K562 (cell line): ENCODE measurements around the gene CREB3L2. TPM values are rescaled to one million over a fixed set of nuclear protein-coding genes. Genes with fewer than 3 reads are reported as not detected.

Experiments
- ATAC-seq: fragments of 200-7000 bp; cut with Tn5 transposase; 3 replicates; pipeline ENCODE4 v1.9.1; 2020; ENCODE audit warnings: moderate library complexity
- BruUV-seq: library from RNA; stranded (reverse); fragments of 400-500 nt; replicated peaks from 2 replicates; lab custom pipeline; 2021; lab: Mats Ljungman, UMichigan
- CTCF ChIA-PET: fragments of 300-600 bp; formaldehyde crosslinking; extraction: SDS; loops from one replicate; lab custom pipeline; 2021; ENCODE audit warnings: low intra/inter-chr PET ratio; lab: Yijun Ruan, JAX
- POLR2A ChIA-PET: fragments of 300-600, 350-650 bp; sonication (Branson Sonifier 250); formaldehyde crosslinking; extraction: SDS; loops from one replicate; lab custom pipeline; 2021; ENCODE audit warnings: antibody characterized with exemption, inconsistent platforms; lab: Yijun Ruan, JAX
- DNase-seq, 4 experiments: peaks; one replicate each; pipeline versions ENCODE4 v3.0.0 to v3.0.0-alpha.2; 2011 to 2018; ENCODE audit warnings: low spot score in 3 of 4, mixed read lengths in 3 of 4; ENCODE audit errors: extremely low read depth in 1 of 4
- FAIRE-seq: peaks from 2 replicates; lab custom pipeline; 2011; peaks lifted over from hg19 to GRCh38; lab: Jason Lieb, UNC
- H2AFZ ChIP-seq: 2 replicates; pipeline ENCODE4 v1.6.0; 2011; ENCODE audit warnings: low read depth, low read length, control low read depth, inconsistent platforms
- H3K27ac ChIP-seq: fragments of 200-600 bp; 3 replicates; pipeline ENCODE4 v1.8.0; 2011; ENCODE audit warnings: low read depth, mild to moderate bottlenecking, control low read depth, inconsistent platforms, low read length, moderate library complexity, mixed read lengths; ENCODE audit errors: extremely low read depth
- H3K27me3 ChIP-seq, 2 experiments: fragments of 300-600 bp in 1 of 2; 2 replicates in 1 of 2; 3 replicates in 1 of 2; pipeline versions ENCODE4 v1.6.0 to v1.8.0; 2011; ENCODE audit warnings: inconsistent platforms in 2 of 2, low read length in 2 of 2, mild to moderate bottlenecking in 1 of 2, mixed read lengths in 1 of 2, moderate library complexity in 1 of 2; ENCODE audit not compliant: control insufficient read depth in 2 of 2, insufficient read depth in 2 of 2
- H3K36me3 ChIP-seq: fragments of 300-600 bp; 3 replicates; pipeline ENCODE4 v1.8.0; 2011; ENCODE audit warnings: mild to moderate bottlenecking, low read length, inconsistent platforms; ENCODE audit not compliant: control insufficient read depth, insufficient read depth
- H3K4me1 ChIP-seq, 2 experiments: fragments of 200-600 bp in 1 of 2; replicated peaks in 1 of 2; 2 replicates in 1 of 2; 3 replicates in 1 of 2; pipeline versions ENCODE4 v1.5.1 to v1.8.0; 2011; ENCODE audit warnings: inconsistent platforms in 2 of 2, low read length in 2 of 2, mild to moderate bottlenecking in 1 of 2, mixed read lengths in 1 of 2, moderate library complexity in 1 of 2; ENCODE audit not compliant: control insufficient read depth in 2 of 2, insufficient read depth in 2 of 2
- H3K4me2 ChIP-seq: 2 replicates; pipeline ENCODE4 v1.6.1; 2011; ENCODE audit warnings: low read length, control low read depth, inconsistent platforms, mixed read lengths; ENCODE audit not compliant: insufficient read depth
- H3K4me3 ChIP-seq: fragments of 200-600 bp; sonication (generic), shearing (Covaris generic); 2 replicates; pipeline ENCODE4 v1.5.1; 2016; ENCODE audit warnings: control low read depth, inconsistent platforms
- H3K79me2 ChIP-seq: fragments of 200-600 bp; 3 replicates; pipeline ENCODE4 v1.8.0; 2011; ENCODE audit warnings: low read length, inconsistent platforms; ENCODE audit not compliant: control insufficient read depth, insufficient read depth
- H3K9ac ChIP-seq, 2 experiments: 2 replicates each; pipeline versions ENCODE4 v1.6.0 to v1.6.1; 2011; ENCODE audit warnings: low read depth in 2 of 2, low read length in 2 of 2, control low read depth in 1 of 2, inconsistent platforms in 1 of 2, mild to moderate bottlenecking in 1 of 2, mixed read lengths in 1 of 2; ENCODE audit not compliant: insufficient read depth in 1 of 2
- H3K9me1 ChIP-seq: one replicate; pipeline ENCODE4 v1.6.0; 2011; ENCODE audit warnings: inconsistent platforms, mild to moderate bottlenecking, low read length, moderate library complexity; ENCODE audit not compliant: control insufficient read depth, insufficient read depth
- H3K9me3 ChIP-seq: replicated peaks from 2 replicates; pipeline ENCODE4 v1.5.1; 2011; ENCODE audit warnings: low read depth, low read length, inconsistent platforms; ENCODE audit not compliant: control insufficient read depth, insufficient read depth
- H4K20me1 ChIP-seq: replicated peaks from 2 replicates; pipeline ENCODE4 v1.6.1; 2011; ENCODE audit warnings: low read length, inconsistent platforms, mixed read lengths; ENCODE audit not compliant: control insufficient read depth, insufficient read depth
- BHLHE40 ChIP-seq: IDR thresholded peaks from 2 replicates; pipeline ENCODE4 v1.6.1; 2011; ENCODE audit warnings: low read length, improper control_type of control experiment
- MYC ChIP-seq, 2 experiments: fragments of 250-450 bp in 1 of 2; sonication (Bioruptor Pico) in 1 of 2; IDR thresholded peaks; 2 replicates each; pipeline versions ENCODE4 v1.5.1 to v1.6.1; 2012 to 2021; ENCODE audit warnings: low read depth in 2 of 2, borderline replicate concordance in 1 of 2, improper control_type of control experiment in 1 of 2, low read length in 1 of 2, mild to moderate bottlenecking in 1 of 2, moderate library complexity in 1 of 2
- SREBF1 ChIP-seq: fragments of 150-350 bp; IDR thresholded peaks from 2 replicates; pipeline ENCODE4 v1.6.1; 2014; ENCODE audit warnings: antibody characterized with exemption, low read depth, low read length, borderline replicate concordance
- WGBS: fragments of 100-300 bp; shearing (Covaris generic); methylation state at CpG from one replicate; pipeline ENCODE4 v1.1.6; 2016; ENCODE audit warnings: low coverage, mixed read lengths; ENCODE audit not compliant: insufficient coverage; ENCODE audit errors: missing lambda C conversion rate; 5-methylcytosine and 5-hydroxymethylcytosine counted together
- in situ Hi-C: fragments of 300-500 bp; cut with MboI; formaldehyde crosslinking; loops from 4 replicates; pipeline ENCODE4 v1.15.0; 2018; ENCODE audit warnings: inconsistent platforms, mixed read lengths
- intact Hi-C: fragments of 100-400 bp; cut with micrococcal nuclease; formaldehyde crosslinking; loops from 2 replicates; pipeline ENCODE4 v1.14.2; 2022
- polyA plus RNA-seq, 8 experiments: library from polyadenylated mRNA; depleted of rRNA in 4 of 8; stranded (reverse) in 5 of 8; unstranded in 3 of 8; fragments of >200 nt; fragmentation: Nextera tagmentation in 2 of 8; fragmentation: Illumina TruSeq in 1 of 8; extraction: Ambion mirVana in 2 of 8; extraction: Trizol in 1 of 8; gene quantifications; 2 replicates each; pipeline versions ENCODE4 v1.2.1 to v1.2.3, GENCODE V29; 2011 to 2014; ENCODE audit warnings: inconsistent platforms in 1 of 8, missing spikeins in 1 of 8
- total RNA-seq, 7 experiments: library from RNA; depleted of rRNA in 6 of 7; stranded (reverse); fragments of >200 nt in 6 of 7; fragmentation: Illumina TruSeq in 2 of 7; extraction: Trizol in 2 of 7; gene quantifications; 2 replicates each; pipeline versions ENCODE4 v1.2.1 to v1.2.3, GENCODE V29; 2011 to 2021; ENCODE audit warnings: low replicate concordance in 1 of 7
- TF ChIP-seq, protein P1 (sequence below): fragments of 450-650 bp; formaldehyde crosslinking; IDR thresholded peaks from 2 replicates; pipeline ENCODE4 v1.4.0; 2022; ENCODE audit warnings: missing genetic modification characterization

The CREB3L2 gene
- total and polyA plus RNA-seq, 9 of the 15 experiments (the other 6 are each of a cell fraction or from before 2014, with no cell fraction given): 7.1 to 45.6 (median 15.8) TPM

DNA sequence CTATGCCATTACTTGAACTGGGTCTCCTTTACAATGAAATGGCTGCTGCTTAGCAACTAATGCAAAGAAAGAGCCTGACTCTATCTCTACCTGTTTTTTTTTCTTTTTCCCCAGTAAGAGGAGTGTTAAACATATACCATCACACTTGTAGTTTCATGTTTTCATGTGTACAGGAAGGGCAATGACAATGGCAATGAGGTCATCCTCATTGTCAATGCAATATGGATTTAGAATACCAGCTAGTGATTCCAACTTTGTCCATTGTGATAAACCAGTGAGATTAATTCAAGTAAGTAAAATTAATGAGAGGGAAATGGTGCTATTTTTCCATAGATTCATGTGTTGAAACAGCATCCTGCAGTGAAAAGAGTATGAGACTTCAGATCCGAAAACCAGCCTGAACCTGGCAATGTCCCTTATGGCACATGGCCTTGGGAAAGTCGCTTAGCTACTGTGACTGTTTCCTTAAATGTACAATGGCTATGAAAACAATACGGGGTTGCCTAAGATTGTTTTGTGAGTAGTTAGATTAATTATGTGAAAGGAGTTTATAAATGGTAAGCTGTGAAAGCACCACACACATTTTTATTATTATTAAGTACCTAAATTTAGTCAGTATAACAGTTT lies 166.3 kb downstream of the CREB3L2 start:
- TF ChIP-seq MYC (IDR thresholded peaks at IDR 0.05; ENCODE audit: low read depth, low read length): no peak
- TF ChIP-seq MYC (CRISPR knock-in tag; IDR thresholded peaks at IDR 0.05; ENCODE audit: borderline replicate concordance, low read depth): no peak
- TF ChIP-seq, protein P1, sequence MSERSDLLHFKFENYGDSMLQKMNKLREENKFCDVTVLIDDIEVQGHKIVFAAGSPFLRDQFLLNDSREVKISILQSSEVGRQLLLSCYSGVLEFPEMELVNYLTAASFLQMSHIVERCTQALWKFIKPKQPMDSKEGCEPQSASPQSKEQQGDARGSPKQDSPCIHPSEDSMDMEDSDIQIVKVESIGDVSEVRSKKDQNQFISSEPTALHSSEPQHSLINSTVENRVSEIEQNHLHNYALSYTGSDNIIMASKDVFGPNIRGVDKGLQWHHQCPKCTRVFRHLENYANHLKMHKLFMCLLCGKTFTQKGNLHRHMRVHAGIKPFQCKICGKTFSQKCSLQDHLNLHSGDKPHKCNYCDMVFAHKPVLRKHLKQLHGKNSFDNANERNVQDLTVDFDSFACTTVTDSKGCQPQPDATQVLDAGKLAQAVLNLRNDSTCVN (CRISPR knock-in tag): no peak
- TF ChIP-seq BHLHE40: no peak
- no peak for TF ChIP-seq SREBF1
- POLR2A ChIA-PET: interaction anchor here (1.5 kb wide), 1 partner anchor 12 kb away, joined by 4 read pairs; no protein-coding TSS in a partner anchor
- Histone ChIP-seq H3K36me3 (no peaks in the 10 kb centered on the region), H3K27ac (no peak overlapping the region), H3K27me3 (peaks cover 5 to 7% of the 10 kb centered on the region in 2 experiments; a peak in 3 of 5 replicates), H3K9ac (no peak overlapping the region), H3K9me3 (0 out of 2 replicates have a peak, but pooled peaks cover 2% of the 10 kb centered on the region), H3K4me3 (no peak overlapping the region), H3K4me2 (no peak overlapping the region), H3K79me2 (no peaks in the 10 kb centered on the region), H3K4me1 (no peaks in the 10 kb centered on the region), H2AFZ (no peak overlapping the region), H4K20me1 (no peaks in the 10 kb centered on the region), H3K9me1 (no peaks in the 10 kb centered on the region)
- ATAC-seq (no peak), DNase-seq (no peak), FAIRE-seq (no peak)
- 0% methylated on average over 3 of the region's 3 CpGs for WGBS
- intact Hi-C loops (no loop called here), in situ Hi-C loops (no loop called here)
- BruUV-seq: no TSS peak
- CTCF ChIA-PET: no interaction called here
